Posterior cingulate gyrus (tissue), 11 donors: ENCODE results near the gene TPD52L1.
"Not testable (repeated sequence)": the region's sequence is repeated elsewhere in the genome, so short reads cannot be mapped to it uniquely, and the experiment has no call there.

Experiments used
- DNase-seq, 10 donors: peaks; one replicate each; pipeline versions ENCODE4 v3.0.0 to v3.0.0-alpha.2; 2020 to 2021; ENCODE audit warnings: mixed read lengths in 3 of 10
- intact Hi-C: fragments of 100-400 bp; cut with DNase I; formaldehyde crosslinking; loops from one replicate; pipeline ENCODE4 v1.15.1; 2023

Gene TPD52L1

DNA sequence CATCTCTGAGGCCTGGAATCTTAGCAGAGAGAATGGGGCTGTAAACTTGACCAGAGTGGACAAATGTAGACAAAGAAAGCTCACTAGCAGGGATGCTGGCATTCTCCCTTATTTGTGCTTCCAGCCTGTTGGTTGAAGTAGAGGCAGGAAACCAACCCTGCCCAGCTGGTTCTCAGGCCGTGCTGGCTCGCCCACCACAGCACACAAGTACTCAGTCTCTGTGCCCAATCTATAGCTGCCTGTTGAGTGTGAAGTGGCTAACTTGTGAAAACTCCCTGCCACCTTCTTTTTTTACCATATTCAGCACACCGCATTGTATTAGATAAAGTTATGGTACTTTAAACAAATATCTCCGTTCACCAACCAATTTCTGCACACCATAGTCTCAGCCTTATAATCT lies 110.9 kb downstream of the TPD52L1 start:
- DNase-seq = peak in 1 of 10 donors; percentile 24
- intact Hi-C loops = no loop called here

DNA sequence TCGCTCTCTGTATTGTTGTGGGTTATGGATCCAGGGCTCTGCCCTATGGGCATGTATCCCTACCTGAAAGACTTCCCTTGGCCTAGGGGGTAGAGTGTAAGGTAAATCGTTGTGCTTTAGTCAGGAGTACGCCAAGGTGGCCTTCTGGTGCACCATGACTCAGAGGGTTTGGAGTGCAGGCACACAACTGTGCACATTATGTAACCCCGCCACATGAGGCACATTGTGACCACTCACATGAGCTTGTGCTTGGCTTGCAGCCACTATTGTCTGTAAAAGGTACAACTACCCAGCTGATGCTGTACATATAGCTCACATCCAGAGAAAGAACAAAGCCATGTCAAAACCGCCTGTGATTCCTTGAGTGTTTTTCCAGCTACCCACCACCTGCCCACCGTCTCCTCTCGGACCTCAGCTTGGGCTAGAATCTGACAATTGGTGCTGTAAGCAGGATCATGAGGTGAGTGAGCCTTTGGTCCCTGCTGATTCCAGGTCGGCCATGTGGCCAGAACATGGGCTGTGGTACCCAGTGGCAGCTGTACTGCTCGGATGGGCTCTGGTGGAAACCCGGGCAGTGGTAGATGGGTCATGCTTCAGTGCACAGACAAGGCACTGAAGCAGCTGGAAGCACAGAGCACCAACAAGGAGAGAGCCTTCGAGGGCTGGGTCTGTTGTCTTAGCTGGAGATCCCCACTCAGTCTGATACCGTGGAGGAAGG lies 114.4 kb downstream of the TPD52L1 start:
- intact Hi-C loops = no loop called here

DNA sequence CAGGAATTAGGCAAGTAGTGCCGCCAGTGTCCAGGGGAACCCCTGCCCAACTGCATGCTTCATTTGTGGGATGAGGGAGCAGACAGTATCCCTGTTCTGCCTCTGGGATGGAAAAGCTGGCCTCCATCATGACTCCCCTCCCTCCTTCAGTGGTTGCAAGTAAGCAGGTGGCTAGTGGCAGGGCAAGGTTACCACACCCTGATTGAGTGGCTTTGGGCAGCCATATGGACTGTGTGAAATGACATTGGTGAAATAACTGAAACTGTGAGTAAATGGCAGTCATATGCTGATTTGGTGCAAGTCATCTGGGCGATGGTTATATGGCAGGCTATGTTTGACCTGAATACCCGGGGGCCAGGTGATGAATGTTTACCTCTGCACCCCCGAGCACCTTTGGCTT lies 115.2 kb downstream of the TPD52L1 start:
- no peak for DNase-seq
- intact Hi-C loops = no loop called here

More for the DNA sequence above, 114.4 kb downstream of the TPD52L1 start:
- peak in 1 of 10 donors; percentile 75 for DNase-seq

DNA sequence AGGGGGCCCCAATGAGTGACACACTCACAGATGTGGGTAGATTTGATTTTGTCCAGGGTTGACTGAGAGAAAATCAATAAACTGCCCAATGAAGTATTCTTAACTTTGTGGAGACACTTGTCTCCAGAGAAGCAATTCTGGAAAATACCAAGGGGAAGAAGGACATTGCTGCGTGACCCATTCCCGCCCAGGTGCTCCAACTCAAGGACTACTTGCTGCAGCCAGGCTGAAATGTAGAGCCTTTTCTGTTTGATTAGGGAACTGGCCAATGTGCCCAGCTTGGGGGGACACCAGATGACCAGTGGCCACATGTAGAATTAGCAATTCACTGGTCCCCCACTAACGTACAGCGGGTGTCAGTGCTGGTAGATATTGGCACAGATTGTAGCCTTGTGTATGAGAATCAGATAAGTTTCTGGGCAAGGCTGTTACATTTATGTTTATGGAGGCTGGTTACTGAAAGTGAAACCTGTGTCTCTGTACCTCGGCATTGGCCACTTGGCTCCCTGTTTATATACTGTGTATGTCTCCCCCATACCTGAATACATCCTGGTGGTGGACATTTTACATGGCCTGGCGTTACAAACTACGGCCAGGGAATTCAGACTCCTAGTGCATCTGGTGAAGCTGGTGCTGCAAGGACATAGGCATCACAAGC lies 115.9 kb downstream of the TPD52L1 start:
- intact Hi-C loops = no loop called here
- peak in 1 of 10 donors; percentile 24 for DNase-seq

DNA sequence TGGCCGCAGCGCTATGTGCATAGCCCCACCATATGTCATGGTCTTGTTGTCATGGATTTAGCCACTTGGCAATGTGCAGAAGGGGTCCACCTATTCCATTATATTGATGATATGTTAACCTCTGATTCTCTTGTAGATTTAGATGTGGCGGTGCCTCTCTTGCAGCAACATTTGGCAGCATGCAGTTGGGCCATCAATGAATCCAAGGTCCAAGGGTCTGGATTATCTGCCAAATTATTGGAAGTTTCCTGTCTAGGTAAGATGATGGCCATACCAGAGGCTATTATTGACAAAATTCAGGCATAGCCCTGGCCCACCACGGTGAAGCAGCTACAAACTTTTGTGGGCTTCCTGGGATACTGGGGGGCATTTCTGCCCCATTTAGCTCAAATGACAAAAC lies 116.8 kb downstream of the TPD52L1 start:
- no peak for DNase-seq
- intact Hi-C loops = no loop called here

DNA sequence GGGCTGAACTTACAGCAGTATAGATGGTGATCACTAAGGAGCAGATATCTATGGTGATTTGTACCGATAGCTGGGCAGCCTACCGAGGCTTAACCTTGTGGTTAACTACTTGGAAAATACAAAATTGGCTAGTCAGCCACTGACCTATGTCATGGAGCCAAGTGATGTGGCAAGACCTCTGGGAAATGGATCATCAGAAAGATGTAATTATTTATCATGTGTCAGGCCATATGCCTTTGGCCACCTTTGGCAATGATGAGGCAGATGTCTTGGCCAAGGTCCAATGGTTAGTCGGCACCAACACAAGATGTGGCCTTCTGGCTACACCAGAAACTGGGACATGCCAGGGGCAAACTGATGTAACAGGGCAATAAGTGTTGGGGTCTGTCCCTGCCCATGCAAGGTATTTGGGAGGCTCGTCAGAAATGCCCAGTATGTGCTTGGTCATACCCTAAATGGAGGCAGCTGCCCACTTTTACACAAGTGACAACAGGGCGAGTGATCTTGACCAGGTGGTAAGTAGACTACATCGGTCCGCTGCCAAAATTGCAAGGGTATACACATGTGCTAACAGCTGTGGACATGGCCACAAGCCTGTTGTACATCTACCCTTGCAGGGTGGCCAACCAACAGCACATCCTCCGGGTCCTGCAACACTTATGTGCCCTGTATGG lies 118.0 kb downstream of the TPD52L1 start:
- intact Hi-C loops = no loop called here
- DNase-seq = peak in 1 of 10 donors; percentile 14

DNA sequence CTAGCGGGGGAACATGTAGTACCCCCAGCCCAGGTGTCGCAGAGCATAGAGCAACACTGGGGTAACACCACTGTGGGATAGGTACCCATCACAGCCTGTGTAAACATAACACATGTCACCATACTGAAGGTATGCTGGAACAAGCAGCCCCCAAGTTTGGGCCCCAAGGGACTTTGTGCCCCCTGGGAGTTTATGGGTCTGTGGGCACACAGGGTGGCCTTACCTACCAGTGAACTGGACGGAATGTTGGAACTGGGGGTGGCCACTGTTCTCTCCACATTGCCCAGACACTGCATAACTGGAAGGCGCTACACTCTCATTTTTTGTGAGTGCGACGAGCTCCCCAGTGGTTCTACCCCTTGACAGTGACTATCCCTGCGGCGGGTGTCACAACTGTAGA lies 119.7 kb downstream of the TPD52L1 start:
- intact Hi-C loops = no loop called here
- DNase-seq = peak in 1 of 10 donors; percentile 43

DNA sequence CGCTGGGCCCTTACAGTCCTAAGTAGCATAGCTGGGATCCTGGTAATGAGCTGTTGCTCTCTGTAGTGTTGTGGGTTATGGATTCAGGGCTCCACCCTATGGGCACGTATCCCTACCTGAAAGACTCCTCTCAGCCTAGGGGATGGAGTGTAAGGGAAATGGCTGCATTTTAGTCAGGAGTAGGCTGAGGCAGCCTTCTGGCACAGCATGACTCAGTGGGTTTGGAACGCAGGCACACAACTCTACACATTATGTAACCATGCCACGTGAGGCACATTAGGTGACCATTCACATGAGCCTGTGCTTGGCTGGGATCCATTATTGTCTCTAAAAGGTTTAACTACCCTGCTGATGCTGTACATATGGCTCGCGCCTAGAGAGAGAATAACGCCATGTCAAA lies 120.4 kb downstream of the TPD52L1 start:
- intact Hi-C loops = no loop called here
- peak in 1 of 10 donors; percentile 15 for DNase-seq

DNA sequence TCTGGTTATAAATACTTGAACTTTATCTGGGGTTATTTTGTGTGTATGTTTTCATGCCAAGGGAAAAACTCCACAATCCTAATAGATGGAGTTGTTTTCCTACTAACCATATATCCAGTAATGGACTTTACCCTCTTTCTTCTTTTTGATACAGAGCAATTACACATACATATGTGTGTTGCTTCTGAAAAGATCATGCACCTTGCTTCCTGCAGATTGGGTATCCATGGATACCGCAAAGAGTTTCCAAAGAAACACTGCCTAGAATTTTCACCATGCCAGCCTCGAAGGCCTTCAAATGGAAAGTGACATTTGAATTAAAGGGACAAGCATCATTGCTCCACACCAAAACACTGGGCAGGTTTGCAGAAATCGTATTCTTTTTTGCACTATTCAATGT lies 121.4 kb downstream of the TPD52L1 start:
- intact Hi-C loops = no loop called here

DNA sequence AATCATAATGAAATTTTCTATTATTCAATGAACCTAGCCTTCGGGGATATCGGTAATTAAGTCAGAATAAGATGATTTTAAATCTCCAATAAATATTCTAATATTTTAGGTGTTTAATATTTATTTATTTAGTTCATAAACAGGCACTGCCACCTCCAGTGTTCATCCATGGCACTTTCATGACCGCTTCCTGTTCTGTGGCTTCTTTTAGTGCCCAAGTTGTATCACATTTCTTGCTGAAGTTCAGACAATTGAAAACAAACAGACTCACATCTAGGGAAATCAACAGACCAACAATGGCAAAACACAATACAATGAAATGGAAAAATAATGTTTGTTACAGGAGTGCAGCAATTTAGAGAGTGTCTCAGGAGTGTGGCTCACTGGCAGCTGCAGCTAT lies 122.2 kb downstream of the TPD52L1 start:
- DNase-seq = no peak
- intact Hi-C loops = no loop called here

More for the DNA sequence above, 121.4 kb downstream of the TPD52L1 start:
- DNase-seq = no peak

DNA sequence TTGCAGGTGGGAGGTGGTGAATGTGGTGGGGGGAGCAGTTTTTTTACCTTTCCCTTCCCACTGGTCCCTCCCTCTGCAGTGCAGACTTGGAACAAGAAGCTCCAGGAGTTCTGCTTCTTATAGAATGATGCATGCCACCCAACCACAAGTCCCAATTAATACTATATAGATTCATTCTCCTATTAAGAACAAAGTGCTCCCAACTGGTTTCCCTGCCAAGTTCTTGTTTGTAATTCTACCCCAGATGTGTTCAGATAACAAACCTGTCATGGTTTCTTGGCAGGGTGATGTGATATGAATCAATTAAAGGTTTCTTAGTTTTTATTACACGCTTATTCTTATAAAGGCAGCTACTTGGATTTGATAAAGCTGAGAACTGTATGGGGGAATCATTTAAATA lies 124.3 kb downstream of the TPD52L1 start:
- intact Hi-C loops = no loop called here
- DNase-seq = no peak

DNA sequence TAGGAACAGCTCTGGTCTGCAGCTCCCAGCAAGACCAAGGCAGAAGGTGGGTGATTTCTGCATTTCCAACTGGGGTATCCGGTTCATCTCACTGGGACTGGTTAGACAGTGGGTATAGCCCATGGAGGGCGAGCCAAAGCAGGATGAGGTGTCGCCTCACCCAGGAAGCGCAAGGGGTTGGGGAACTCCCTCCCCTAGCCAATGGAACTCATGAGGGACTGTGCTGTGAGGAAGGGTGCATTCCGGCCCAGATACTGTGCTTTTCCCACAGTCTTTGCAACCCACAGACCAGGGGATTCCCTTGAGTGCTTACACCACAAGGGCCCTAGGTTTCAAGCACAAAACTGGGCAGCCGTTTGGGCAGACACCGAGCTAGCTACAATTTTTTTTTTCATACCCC lies 126.4 kb downstream of the TPD52L1 start:
- intact Hi-C loops = no loop called here
- peak in 1 of 10 donors; percentile 55 for DNase-seq

DNA sequence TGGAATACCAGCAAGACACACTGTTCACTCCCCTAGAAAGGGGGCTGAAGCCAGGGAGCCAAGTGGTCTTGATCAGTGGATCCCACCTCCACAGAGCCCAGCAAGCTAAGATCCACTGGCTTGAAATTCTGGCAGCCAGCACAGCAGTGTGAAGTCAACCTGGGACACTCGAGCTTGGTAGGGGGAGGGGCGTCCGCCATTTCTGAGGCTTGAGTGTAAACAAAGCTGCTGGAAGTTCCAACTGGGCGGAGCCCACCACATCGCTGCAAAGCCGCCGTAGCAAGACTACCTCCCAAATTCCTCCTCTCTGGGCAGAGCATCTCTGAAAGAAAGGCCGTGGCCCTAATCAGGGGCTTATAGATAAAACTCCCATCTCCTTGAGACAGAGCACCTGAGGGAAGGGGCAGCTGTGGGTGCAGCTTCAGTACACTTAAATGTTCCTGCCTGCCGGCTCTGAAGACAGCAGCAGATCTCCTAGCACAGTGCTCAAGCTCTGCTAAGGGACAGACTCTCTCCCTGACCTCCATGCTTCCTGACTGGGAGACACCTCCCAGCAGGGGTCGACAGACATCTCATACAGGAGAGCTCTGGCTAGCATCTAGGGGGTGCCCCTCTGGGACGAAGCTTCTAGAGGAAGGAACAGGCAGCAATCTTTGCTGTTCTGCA lies 126.9 kb downstream of the TPD52L1 start:
- DNase-seq = peak in 1 of 10 donors; percentile 75
- intact Hi-C loops = not testable (repeated sequence)

DNA sequence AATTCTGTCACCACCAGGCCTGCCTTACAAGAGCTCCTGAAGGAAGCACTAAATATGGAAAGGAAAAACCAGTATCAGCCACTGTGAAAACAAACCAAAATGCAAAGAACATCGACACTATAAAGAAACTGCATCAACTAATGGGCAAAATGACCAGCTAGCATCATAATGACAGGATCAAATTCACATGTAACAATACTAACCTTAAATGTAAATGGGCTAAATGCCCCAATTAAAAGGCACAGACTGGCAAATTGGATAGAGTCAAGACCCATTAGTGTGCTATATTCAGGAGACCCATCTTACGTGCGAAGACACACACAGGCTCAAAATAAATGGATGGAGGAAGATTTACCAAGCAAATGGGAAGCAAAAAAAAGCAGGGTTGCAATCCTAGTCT lies 128.9 kb downstream of the TPD52L1 start:
- intact Hi-C loops, DNase-seq: not testable (repeated sequence)

DNA sequence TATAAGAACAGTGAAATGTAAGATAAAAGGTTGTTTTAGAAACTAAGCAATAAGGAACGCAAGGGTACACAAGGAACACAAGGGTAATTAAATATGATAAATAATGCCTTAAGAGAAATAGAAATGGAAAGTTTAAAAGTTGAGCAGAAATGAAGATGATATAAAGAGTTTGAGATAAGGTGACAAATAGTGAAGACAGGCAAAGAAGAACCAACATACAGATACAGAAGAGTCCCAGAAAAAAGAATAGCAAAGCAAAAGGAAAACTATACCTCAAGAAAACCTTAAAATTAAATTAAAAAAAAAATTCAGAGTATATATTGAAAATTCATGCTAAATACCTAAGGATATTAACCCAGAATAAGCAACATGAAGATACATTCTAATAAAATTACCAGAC lies 131.8 kb downstream of the TPD52L1 start:
- no peak for DNase-seq
- intact Hi-C loops = no loop called here

DNA sequence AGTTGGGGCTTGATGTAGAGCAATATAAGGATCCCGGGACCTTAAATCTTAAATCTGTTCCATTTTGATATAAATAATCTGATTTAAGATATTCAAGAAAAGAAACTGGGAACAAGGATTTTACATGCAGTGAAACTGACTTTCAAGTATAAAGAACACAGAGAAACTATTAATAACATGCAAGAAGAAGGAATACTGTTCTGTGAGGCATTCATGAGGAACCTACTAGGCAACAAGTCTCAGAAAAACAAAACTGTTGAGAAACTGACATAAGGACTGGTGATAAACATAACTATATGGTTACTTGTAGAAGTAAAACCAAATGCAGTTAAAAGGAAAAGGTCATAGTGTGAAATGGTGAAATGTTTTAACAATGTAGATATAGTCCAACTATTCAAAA lies 132.4 kb downstream of the TPD52L1 start:
- intact Hi-C loops = no loop called here
- DNase-seq = no peak

DNA sequence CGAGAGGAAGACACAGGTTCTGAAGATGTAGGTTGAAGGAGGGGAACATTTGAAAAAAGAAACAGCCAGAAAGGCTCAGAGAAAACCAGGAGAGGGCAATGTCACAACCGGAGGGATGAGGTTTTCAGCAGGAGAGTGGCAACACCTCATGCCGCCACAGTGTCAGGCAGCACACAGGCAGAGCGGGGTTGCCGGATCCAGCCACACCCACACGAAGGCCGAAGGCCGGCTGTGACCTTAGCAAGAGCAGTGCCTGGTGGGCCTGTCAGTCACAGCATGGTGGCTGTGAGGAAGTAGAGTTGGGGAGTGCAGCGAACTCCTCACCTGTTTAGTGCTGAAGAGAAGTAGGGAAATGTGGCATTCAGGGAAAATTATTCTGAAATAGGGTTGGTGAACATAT lies 134.1 kb downstream of the TPD52L1 start:
- intact Hi-C loops = no loop called here
- peak in 1 of 10 donors; percentile 41 for DNase-seq

DNA sequence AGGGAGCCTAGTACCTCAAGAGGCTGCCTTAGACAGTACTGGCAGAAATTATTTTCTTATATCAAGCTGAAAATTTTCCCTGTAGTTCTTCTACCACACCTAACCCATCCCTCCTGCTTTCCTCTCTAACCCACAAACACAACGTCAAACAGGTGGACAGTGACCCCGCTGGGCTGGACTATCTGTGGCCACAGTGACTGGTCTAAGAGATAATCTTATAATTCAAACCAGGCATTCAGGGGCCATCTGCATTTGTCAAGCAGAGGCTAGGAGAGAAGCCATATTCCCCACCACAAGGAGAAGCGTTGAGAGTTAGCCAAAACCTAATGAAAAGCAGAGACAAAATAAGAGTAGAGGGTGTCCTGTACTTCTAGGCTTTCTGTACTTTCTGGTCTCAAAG lies 140.0 kb downstream of the TPD52L1 start:
- intact Hi-C loops = loop anchor here (10.0 kb wide), 1 partner anchor 139 kb away; the partner anchor contains the start of gene TPD52L1
- peak in 1 of 10 donors; percentile 53 for DNase-seq

DNA sequence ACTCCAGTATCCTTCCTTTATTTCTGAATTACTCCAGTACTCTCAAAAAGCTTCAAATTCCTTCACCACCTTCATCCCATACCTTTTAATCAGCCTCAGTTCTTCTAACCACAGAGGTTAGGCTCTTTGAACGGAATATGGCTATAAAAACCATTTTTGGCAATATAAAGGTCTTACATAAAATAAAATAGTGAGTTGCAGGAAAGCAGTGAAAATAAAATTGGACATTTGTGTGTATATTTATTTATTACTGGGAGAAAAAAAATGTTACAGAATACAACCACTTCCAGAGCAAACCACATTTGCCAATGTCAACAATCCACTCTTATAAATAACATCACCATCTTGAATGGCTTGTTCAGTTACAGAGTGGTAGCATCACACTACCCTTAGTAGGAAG lies 140.5 kb downstream of the TPD52L1 start:
- intact Hi-C loops = loop anchor here (10.0 kb wide), 1 partner anchor 139 kb away; the partner anchor contains the start of gene TPD52L1

DNA sequence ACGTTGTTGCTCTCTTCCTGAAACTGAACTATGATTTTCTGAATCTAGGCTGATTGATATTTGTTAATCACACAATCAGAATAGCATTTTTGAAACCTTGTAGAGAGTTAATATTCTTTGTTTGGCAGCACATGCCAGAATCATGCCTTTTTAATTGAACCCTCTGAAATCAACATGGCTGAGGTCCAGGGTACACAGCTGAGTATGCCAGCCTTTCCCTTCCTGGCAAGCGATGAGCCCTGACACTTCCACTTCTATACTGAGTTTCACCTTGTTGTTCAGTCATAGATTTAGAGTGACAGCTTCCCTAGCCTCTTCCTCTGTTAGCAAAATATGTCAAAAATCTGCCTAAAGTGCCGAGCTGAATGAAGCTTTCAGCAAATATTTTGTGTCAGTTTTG lies 141.4 kb downstream of the TPD52L1 start:
- intact Hi-C loops = loop anchor here (10.0 kb wide), 1 partner anchor 140 kb away; the partner anchor contains the start of gene TPD52L1
- DNase-seq = no peak

More for the DNA sequence above, 140.5 kb downstream of the TPD52L1 start:
- no peak for DNase-seq

DNA sequence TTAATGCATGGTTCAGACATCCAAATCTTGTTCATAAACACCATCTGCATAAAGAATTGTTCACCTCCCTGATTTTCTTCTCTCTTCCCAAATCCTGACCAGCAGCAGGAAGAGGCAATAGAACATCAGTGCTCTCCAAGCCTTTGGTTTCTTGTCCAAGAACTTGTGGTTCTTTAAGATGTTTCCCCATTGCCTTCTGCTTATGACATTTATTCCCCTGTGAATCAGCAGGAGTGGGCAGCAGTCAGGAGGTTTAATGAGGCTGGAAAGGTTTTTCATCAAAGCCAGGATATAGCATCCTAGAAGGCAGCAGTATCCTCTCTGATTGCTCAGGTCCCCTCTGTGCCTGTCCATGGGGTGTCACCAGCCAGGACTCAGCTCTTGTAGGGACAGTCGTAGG lies 142.9 kb downstream of the TPD52L1 start:
- intact Hi-C loops = loop anchor here (10.0 kb wide), 1 partner anchor 142 kb away; the partner anchor contains the start of gene TPD52L1

More for the DNA sequence above, 142.9 kb downstream of the TPD52L1 start:
- DNase-seq = no peak
